ENCODE measurements around the gene QKI. TPM values are rescaled to one million over a fixed set of nuclear protein-coding genes. Genes with fewer than 3 reads are reported as not detected.

Gene QKI
- total RNA-seq, 1 experiment from 2014 or later = 176 TPM

GRCh38 chr6:163491737-163492300, 77.3 kb downstream of the QKI start:
- Histone ChIP-seq H2BK15ac (ENCODE audit: low read depth, low read length) (no peak overlapping the region), H3K9me3 (ENCODE audit: control insufficient read depth, low read depth, low read length) (no peaks in the 10 kb centered on the region), H4K91ac (ENCODE audit: insufficient read length, low read depth, low read length) (no peak overlapping the region), H3K27ac (ENCODE audit: insufficient read length, low read depth, low read length) (no peak overlapping the region), H4K5ac (ENCODE audit: insufficient read length, low read depth, low read length) (no peak overlapping the region), H2BK20ac (ENCODE audit: low read depth, low read length, poor library complexity, severe bottlenecking) (no peak overlapping the region), H3K56ac (ENCODE audit: insufficient read length, low read depth, low read length) (no peak overlapping the region), H4K8ac (replicated peaks; ENCODE audit: insufficient read length, low read depth, low read length) (no peak overlapping the region), H3K18ac (ENCODE audit: insufficient read length, low read depth, low read length) (no peak overlapping the region), H4K20me1 (ENCODE audit: control insufficient read depth, insufficient read depth, insufficient read length) (no peaks in the 10 kb centered on the region), H2BK120ac (ENCODE audit: low read depth, low read length, poor library complexity, severe bottlenecking) (no peak overlapping the region), H3K23ac (ENCODE audit: insufficient read length, low read depth, low read length) (no peak overlapping the region), H3K14ac (ENCODE audit: insufficient read depth, low read length) (no peak overlapping the region), H2BK12ac (ENCODE audit: insufficient read length, low read depth, low read length) (no peak overlapping the region), H3K9ac (ENCODE audit: extremely low read depth, insufficient read length, low read length) (no peak overlapping the region), H3K79me1 (ENCODE audit: insufficient read depth, low read depth, low read length, poor library complexity, severe bottlenecking) (peaks cover 3% of the 10 kb centered on the region), H3K23me2 (ENCODE audit: insufficient read length, low read depth, low read length, poor library complexity, severe bottlenecking) (no peaks in the 10 kb centered on the region), H2AFZ (ENCODE audit: low read length) (no peak overlapping the region), H3K4me2 (ENCODE audit: insufficient read depth, insufficient read length, low read length) (no peak overlapping the region), H3K4me1 (ENCODE audit: insufficient read depth, low read length) (peaks cover 2% of the 10 kb centered on the region; the same call in 1 of the 2 replicates), H3K27me3 (ENCODE audit: insufficient read depth, low read length) (no peaks in the 10 kb centered on the region), H3K4ac (ENCODE audit: low read depth, low read length) (no peak overlapping the region), H3K79me2 (ENCODE audit: insufficient read depth, low read length) (peaks cover 22% of the 10 kb centered on the region; the same call in 1 of the 2 replicates), H3T11ph (ENCODE audit: low read length) (no peak overlapping the region), H2BK5ac (ENCODE audit: insufficient read length, low read length) (no peak overlapping the region), H2AK5ac (ENCODE audit: insufficient read length, low read length) (no peak overlapping the region)
- no peak for TF ChIP-seq CTCF (conservative IDR thresholded peaks at IDR 0.05)
- Mint-ChIP-seq H3K4me3 (no peak overlapping the region), H3K4me1 (peaks cover 37 to 54% of the 10 kb centered on the region in 2 experiments), H3K27me3 (ENCODE audit: low read depth) (no peaks in the 10 kb centered on the region), H3K27ac (no peak overlapping the region), H3K9me3 (no peaks in the 10 kb centered on the region), H3K36me3 (ENCODE audit: insufficient read depth in 1 of 3, low read depth in 3 of 3) (no peaks in the 10 kb centered on the region)
- DNase-seq = no peak
- WGBS (ENCODE audit: extremely low coverage, insufficient read length, low lambda C conversion rate) = no CpG with 5 or more reads among the region's 4 CpGs
